NCI-H2029 (cell line): Measurements from ENCODE around the gene LSP1.
A peak's percentile ranks its signal among the peaks of the same experiment; 100 is the strongest.
"Not testable (repeated sequence)": the region's sequence is repeated elsewhere in the genome, so short reads cannot be mapped to it uniquely, and the experiment has no call there.

ENCODE experiments used
- DNase-seq: peaks from one replicate; lab custom pipeline; 2025; lab: John Stamatoyannopoulos, UW

LSP1 gene

GRCh38 chr11:1864831-1865665, 12.2 kb downstream of the LSP1 start:
- peak; percentile 35 for DNase-seq

- DNase-seq: no peak
Measured at GRCh38 chr11:1866226-1866625, 13.3 kb downstream of the LSP1 start.

DNA sequence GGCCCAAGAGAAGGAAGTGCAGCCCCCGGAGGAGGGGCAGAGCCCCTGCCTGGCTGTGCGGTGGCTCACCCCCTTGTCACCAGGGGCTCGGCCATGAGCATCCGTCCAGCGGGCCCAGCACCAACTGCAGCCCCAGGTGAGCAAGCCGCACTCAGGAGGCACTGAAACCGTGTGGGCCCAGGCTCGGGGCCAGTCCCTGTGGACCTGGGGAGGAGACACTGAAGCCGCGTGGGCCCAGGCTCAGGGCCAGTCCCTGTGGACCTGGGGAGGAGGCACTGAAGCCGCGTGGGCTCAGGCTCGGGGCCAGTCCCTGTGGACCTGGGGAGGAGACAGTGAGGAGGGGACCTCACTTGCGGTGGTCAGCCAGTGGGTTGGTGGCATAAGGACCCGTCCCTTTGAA, 13.9 kb downstream of the LSP1 start:
- DNase-seq: no peak

GRCh38 chr11:1867381-1867780, 14.5 kb downstream of the LSP1 start:
- no peak for DNase-seq

- no peak for DNase-seq
Measured at GRCh38 chr11:1868056-1868635, 15.3 kb downstream of the LSP1 start.

- no peak for DNase-seq
Measured at GRCh38 chr11:1868636-1869291, 15.9 kb downstream of the LSP1 start.

DNA sequence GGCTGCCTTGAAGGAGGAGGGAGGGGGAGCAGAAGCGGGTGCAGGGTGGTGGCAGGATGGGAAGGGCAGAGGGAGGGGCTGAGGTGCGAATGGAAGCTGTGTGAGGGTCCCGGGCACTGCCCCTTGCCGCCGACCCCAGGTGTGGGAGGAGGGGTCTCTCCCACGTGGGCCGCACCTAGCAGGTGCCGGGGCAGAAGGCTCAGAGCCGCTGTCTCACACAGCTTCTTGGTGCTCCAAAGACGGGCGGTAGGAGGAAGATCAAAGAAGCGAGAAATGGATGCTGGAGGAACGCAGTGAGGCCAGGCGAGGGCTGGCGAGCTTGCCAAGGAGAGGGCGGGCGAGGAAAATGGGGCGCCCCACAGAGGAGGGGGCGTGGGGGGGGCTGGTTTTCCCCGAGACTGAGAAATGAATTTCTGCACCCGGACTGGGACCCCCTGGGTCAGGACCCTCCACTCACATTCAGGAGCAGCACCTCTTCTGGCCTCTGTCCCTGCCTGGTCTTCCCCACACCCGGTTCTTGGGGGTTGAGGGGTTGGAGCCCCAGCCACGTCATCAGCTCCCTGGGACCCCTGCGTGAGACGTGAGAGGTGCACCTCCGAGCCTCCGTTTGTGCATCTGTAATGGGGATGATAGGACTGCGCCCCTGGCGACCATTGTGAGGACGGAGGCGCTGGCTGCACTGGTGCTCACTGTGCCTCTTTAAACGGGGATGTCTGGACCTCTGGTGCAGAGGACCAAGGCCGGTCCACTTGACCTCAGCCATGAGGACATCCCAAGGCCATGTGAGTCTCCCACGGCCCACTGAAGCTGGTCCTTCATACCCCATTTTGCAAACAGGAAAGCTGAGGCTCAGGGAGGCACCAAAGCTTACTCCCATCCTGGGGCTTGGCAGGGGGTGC, 16.8 kb downstream of the LSP1 start:
- DNase-seq: no peak

DNA sequence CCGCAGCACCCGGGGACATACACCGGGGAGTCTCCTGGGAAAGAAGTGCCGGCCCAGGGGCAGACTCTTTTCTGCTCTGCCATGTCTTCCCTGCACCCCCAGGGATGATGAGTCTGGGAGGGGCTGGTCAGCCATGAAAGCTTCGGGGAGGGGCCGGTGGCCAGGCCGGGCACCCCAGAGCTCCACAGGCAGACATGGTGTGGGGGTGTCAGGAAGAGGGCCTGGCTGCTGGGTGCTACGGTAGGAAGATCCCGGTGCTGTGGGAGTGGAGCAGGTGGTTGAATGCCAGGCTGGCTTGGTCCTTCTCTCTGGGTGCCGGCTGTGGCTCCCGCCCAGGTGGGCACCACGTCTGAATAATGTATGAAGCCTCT, 17.4 kb downstream of the LSP1 start:
- DNase-seq: no peak

- no peak for DNase-seq
Measured at GRCh38 chr11:1870721-1871466, 18.0 kb downstream of the LSP1 start.

DNA sequence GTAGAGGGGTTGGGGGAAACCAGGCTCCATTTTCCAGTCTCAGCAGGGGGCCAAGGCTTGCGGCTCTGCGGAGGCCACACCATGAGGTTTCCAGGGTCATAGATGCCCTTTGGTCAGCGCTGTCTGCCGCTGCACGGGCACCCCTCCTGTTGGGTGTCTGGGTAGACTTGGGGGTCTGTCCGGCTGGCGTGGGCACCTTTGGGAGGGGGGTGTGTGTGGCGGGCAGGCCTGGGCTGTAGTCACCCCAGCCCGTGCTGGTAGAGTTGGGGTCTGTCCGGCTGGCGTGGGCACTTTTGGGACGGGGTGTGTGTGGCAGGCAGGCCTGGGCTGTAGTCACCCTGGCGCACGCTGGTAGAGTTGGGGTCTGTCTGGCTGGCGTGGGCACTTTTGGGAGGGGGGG, 18.6 kb downstream of the LSP1 start:
- no peak for DNase-seq

DNA sequence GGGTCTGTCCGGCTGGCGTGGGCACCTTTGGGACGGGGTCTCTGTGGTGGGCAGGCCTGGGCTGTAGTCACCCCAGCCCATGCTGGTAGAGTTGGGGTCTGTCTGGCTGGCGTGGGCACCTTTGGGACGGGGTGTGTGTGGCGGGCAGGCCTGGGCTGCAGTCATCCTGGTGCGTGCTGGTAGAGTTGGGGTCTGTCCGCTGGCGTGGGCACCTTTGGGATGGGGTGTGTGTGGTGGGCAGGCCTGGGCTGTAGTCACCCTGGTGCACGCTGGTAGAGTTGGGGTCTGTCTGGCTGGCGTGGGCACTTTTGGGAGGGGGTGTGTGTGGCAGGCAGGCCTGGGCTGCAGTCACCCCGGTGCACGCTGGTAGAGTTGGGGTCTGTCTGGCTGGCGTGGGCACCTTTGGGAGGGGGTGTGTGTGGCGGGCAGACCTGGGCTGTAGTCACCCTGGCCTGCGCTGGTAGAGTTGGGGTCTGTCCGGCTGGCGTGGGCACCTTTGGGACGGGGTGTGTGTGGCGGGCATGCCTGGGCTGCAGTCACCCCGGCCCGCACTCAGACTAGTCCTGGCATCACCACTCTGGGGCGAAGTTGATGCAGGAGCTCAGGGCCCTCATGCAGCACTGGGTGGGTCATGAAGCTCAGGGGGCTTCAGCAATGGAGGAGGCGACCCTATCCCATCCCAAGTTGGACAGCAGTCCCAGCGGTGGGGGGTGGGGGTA, 19.5 kb downstream of the LSP1 start:
- DNase-seq: no peak

- DNase-seq: no peak
Measured at GRCh38 chr11:1873048-1873812, 20.3 kb downstream of the LSP1 start.

DNA sequence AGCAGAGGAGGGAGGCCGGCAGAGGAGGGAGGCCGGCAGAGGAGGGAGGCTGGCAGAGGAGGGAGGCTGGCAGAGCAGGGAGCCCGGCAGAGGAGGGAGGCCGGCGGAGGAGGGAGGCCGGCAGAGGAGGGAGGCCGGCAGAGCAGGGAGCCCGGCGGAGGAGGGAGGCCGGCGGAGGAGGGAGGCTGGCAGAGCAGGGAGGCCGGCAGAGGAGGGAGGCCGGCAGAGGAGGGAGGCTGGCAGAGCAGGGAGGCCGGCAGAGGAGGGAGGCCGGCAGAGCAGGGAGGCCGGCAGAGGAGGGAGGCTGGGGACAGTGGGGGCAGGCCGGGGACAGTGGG, 20.9 kb downstream of the LSP1 start:
- DNase-seq: not testable (repeated sequence)

- not testable (repeated sequence) for DNase-seq
Measured at GRCh38 chr11:1874441-1875092, 21.7 kb downstream of the LSP1 start.

- DNase-seq: no peak
Measured at GRCh38 chr11:1875093-1875850, 22.4 kb downstream of the LSP1 start.

GRCh38 chr11:1875851-1876301, 23.0 kb downstream of the LSP1 start:
- not testable (repeated sequence) for DNase-seq

DNA sequence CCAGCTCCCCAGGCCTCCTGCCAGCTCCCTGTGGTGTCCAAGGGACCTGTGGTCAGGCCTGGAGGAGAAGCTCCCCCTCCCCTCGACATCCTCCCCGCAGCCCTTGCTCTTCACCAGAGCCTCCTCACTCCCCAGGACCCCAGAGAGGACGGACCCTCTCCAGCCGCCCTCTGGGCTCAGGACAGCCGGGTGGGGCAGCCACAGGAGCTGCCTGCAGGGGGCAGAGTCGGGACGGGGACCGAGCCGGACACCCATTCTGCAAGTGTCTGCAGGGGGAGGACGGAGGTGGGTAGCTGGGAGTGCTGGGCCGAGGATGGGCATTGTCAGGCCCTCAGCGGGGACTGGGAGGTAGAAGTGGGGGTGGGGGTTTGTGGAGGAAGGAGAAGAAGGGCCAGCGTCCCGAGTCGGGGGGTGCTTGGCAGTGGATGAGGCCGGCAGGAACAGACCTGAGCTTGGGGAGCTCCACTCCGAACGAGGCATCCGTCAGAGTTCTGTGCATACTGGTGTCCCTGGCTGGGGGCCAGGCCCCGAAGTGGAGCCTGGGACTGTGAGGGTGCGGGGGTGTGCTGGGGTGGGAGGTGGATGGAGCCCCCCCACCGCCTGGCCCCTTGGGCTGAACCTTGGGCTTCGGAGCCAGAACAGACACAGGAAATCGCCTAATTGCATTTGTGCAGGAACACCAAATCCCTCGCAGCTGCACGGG, 23.6 kb downstream of the LSP1 start:
- no peak for DNase-seq
